HG02610 (cell line): ENCODE data around the gene CUBN.

Experiments
- ATAC-seq: cut with Tn5 transposase; IDR thresholded peaks from one replicate; pipeline ENCODE4 v1.9.1; 2021; ENCODE audit warnings: mild to moderate bottlenecking, moderate library complexity; ENCODE audit not compliant: unreplicated experiment

The CUBN gene

GRCh38 chr10:16992611-16993119 lies 136.9 kb downstream of the CUBN start:
- ATAC-seq = no peak

GRCh38 chr10:16991011-16991410 lies 138.6 kb downstream of the CUBN start:
- ATAC-seq = no peak

- ATAC-seq = no peak
These were observed 139.8 kb downstream of the CUBN start for GRCh38 chr10:16989826-16990293.

- no peak for ATAC-seq
These were observed 140.7 kb downstream of the CUBN start for GRCh38 chr10:16988900-16989299.

GRCh38 chr10:16987976-16988610 lies 141.5 kb downstream of the CUBN start:
- no peak for ATAC-seq

GRCh38 chr10:16987206-16987621 lies 142.4 kb downstream of the CUBN start:
- ATAC-seq = no peak

- no peak for ATAC-seq
These were observed 143.0 kb downstream of the CUBN start for GRCh38 chr10:16986406-16987205.

GRCh38 chr10:16986082-16986405 lies 143.6 kb downstream of the CUBN start:
- no peak for ATAC-seq

- ATAC-seq = no peak
These were observed 145.4 kb downstream of the CUBN start for GRCh38 chr10:16984242-16984641.

- ATAC-seq = no peak
These were observed 152.8 kb downstream of the CUBN start for GRCh38 chr10:16976803-16977202.

GRCh38 chr10:16975188-16975587 lies 154.4 kb downstream of the CUBN start:
- no peak for ATAC-seq

GRCh38 chr10:16968416-16969041 lies 161.1 kb downstream of the CUBN start:
- no peak for ATAC-seq

- ATAC-seq = no peak
These were observed 161.7 kb downstream of the CUBN start for GRCh38 chr10:16967866-16968415.

- no peak for ATAC-seq
These were observed 162.4 kb downstream of the CUBN start for GRCh38 chr10:16966991-16967865.

GRCh38 chr10:16965740-16966447 lies 163.7 kb downstream of the CUBN start:
- ATAC-seq = no peak

GRCh38 chr10:16965344-16965616 lies 164.3 kb downstream of the CUBN start:
- ATAC-seq = no peak

- no peak for ATAC-seq
These were observed 164.9 kb downstream of the CUBN start for GRCh38 chr10:16964576-16965343.

- no peak for ATAC-seq
These were observed 169.1 kb downstream of the CUBN start for GRCh38 chr10:16960551-16960950.

GRCh38 chr10:16957038-16957437 lies 172.6 kb downstream of the CUBN start:
- ATAC-seq = no peak
